ENCODE measurements around the gene NCKAP5.

The NCKAP5 gene

DNA sequence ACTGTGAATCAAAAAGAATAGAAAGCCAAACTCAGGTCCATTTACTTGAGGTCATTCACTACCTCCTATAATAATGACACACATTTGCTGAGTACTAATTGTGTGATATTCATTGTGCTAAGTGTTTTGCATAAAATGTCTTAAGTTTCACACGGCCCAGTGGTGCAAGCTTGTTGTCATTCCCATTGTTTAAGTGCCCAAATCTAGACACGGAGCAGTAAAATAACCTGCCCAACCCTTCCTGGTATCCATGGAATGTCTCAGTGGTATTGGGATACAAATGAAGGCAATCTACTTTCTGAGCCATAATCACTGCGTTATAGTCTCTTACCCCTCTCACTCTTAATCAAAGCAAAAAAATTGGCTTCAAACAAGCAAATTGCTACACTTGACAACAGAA lies 233.3 kb downstream of the NCKAP5 start:
- H3K4me3 ChIP-seq (ENCODE audit: low read depth in 1 of 2, low read length in 2 of 2), result no peak overlapping the region
- no peak overlapping the region for H3K9ac ChIP-seq (ENCODE audit: low read depth in 1 of 2, low read length in 2 of 2)
- no peaks in the 10 kb centered on the region for H3K4me1 ChIP-seq (ENCODE audit: control insufficient read depth in 1 of 2, insufficient read depth in 2 of 2, low read length in 2 of 2)
- H3K9me3 ChIP-seq (ENCODE audit: control insufficient read depth in 1 of 2, low read length in 2 of 2), result no peaks in the 10 kb centered on the region
- no peak overlapping the region for H3K27ac ChIP-seq (ENCODE audit: low read depth, low read length)
- no peaks in the 10 kb centered on the region for H3K36me3 ChIP-seq (ENCODE audit: control insufficient read depth in 1 of 2, insufficient read depth in 2 of 2, low read length in 2 of 2)
- H3K27me3 ChIP-seq (ENCODE audit: control insufficient read depth in 1 of 2, insufficient read depth in 2 of 2, low read length in 2 of 2), result no peaks in the 10 kb centered on the region

DNA sequence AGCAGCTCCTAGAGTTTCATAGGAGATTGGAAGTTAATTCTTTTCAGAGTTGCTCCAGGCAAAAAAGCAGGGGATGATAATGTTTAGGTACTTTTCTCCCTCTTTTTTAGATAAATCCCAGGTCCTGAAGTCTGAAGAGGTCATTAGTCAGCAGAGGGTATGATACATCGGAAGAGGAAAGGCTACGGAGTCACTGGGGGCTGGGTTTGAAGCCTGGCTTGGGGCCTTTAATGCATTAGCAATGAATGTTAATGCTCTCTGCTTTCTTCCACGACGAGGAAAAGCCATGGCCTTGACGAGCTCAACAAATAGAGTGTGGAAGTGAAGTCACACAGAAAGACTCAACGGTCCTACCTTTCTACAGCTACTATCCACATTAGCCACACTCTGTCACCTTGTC lies 235.1 kb downstream of the NCKAP5 start:
- no peaks in the 10 kb centered on the region for H3K4me1 ChIP-seq (ENCODE audit: control insufficient read depth in 1 of 2, insufficient read depth in 2 of 2, low read length in 2 of 2)

DNA sequence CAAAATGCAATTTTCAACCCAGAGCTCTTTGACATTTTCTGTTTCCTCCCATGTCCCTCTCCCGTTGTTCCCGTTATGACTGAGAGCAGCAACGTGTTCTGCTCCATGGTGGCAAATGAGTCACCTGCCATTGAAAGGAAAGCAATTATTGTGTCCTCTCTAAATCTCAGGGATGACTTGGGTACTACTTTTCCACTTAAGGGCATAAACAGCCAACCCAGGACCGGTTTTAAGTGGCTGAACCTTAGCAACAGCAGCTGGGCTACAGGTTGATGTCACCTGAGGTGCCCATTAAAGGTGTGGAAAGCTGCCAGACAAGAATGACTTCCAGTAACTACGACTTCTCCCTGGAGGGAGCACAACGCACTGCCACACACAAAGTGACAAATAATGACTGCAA lies 236.8 kb downstream of the NCKAP5 start:
- no peaks in the 10 kb centered on the region for H3K27me3 ChIP-seq (ENCODE audit: control insufficient read depth in 1 of 2, insufficient read depth in 2 of 2, low read length in 2 of 2)
- no peaks in the 10 kb centered on the region for H3K4me1 ChIP-seq (ENCODE audit: control insufficient read depth in 1 of 2, insufficient read depth in 2 of 2, low read length in 2 of 2)
- no peak overlapping the region for H3K27ac ChIP-seq (ENCODE audit: low read depth, low read length)
- H3K9me3 ChIP-seq (ENCODE audit: control insufficient read depth in 1 of 2, low read length in 2 of 2), result no peaks in the 10 kb centered on the region
- H3K4me3 ChIP-seq (ENCODE audit: low read depth in 1 of 2, low read length in 2 of 2), result no peak overlapping the region
- no peak overlapping the region for H3K9ac ChIP-seq (ENCODE audit: low read depth in 1 of 2, low read length in 2 of 2)
- H3K36me3 ChIP-seq (ENCODE audit: control insufficient read depth in 1 of 2, insufficient read depth in 2 of 2, low read length in 2 of 2), result no peaks in the 10 kb centered on the region

More for the DNA sequence above, 235.1 kb downstream of the NCKAP5 start:
- Histone ChIP-seq H3K27ac (ENCODE audit: low read depth, low read length) (no peak overlapping the region), H3K9ac (ENCODE audit: low read depth in 1 of 2, low read length in 2 of 2) (no peak overlapping the region), H3K36me3 (ENCODE audit: control insufficient read depth in 1 of 2, insufficient read depth in 2 of 2, low read length in 2 of 2) (no peaks in the 10 kb centered on the region), H3K9me3 (ENCODE audit: control insufficient read depth in 1 of 2, low read length in 2 of 2) (no peaks in the 10 kb centered on the region), H3K27me3 (ENCODE audit: control insufficient read depth in 1 of 2, insufficient read depth in 2 of 2, low read length in 2 of 2) (no peaks in the 10 kb centered on the region), H3K4me3 (ENCODE audit: low read depth in 1 of 2, low read length in 2 of 2) (no peak overlapping the region)

GRCh38 chr2:133326652-133327397 lies 241.4 kb downstream of the NCKAP5 start:
- Histone ChIP-seq H3K9me3 (ENCODE audit: control insufficient read depth in 1 of 2, low read length in 2 of 2) (no peaks in the 10 kb centered on the region), H3K9ac (ENCODE audit: low read depth in 1 of 2, low read length in 2 of 2) (no peak overlapping the region), H3K27me3 (ENCODE audit: control insufficient read depth in 1 of 2, insufficient read depth in 2 of 2, low read length in 2 of 2) (no peaks in the 10 kb centered on the region), H3K4me1 (ENCODE audit: control insufficient read depth in 1 of 2, insufficient read depth in 2 of 2, low read length in 2 of 2) (no peaks in the 10 kb centered on the region), H3K36me3 (ENCODE audit: control insufficient read depth in 1 of 2, insufficient read depth in 2 of 2, low read length in 2 of 2) (no peaks in the 10 kb centered on the region), H3K4me3 (ENCODE audit: low read depth in 1 of 2, low read length in 2 of 2) (no peak overlapping the region), H3K27ac (ENCODE audit: low read depth, low read length) (no peak overlapping the region)

GRCh38 chr2:133324150-133324561 lies 244.1 kb downstream of the NCKAP5 start:
- Histone ChIP-seq H3K9ac (ENCODE audit: low read depth in 1 of 2, low read length in 2 of 2) (no peak overlapping the region), H3K9me3 (ENCODE audit: control insufficient read depth in 1 of 2, low read length in 2 of 2) (no peaks in the 10 kb centered on the region), H3K4me1 (ENCODE audit: control insufficient read depth in 1 of 2, insufficient read depth in 2 of 2, low read length in 2 of 2) (no peaks in the 10 kb centered on the region), H3K36me3 (ENCODE audit: control insufficient read depth in 1 of 2, insufficient read depth in 2 of 2, low read length in 2 of 2) (no peaks in the 10 kb centered on the region), H3K27ac (ENCODE audit: low read depth, low read length) (no peak overlapping the region), H3K27me3 (ENCODE audit: control insufficient read depth in 1 of 2, insufficient read depth in 2 of 2, low read length in 2 of 2) (no peaks in the 10 kb centered on the region), H3K4me3 (ENCODE audit: low read depth in 1 of 2, low read length in 2 of 2) (no peak overlapping the region)

- Histone ChIP-seq H3K9me3 (ENCODE audit: control insufficient read depth in 1 of 2, low read length in 2 of 2) (no peaks in the 10 kb centered on the region), H3K9ac (ENCODE audit: low read depth in 1 of 2, low read length in 2 of 2) (no peak overlapping the region), H3K4me1 (ENCODE audit: control insufficient read depth in 1 of 2, insufficient read depth in 2 of 2, low read length in 2 of 2) (no peaks in the 10 kb centered on the region), H3K27me3 (ENCODE audit: control insufficient read depth in 1 of 2, insufficient read depth in 2 of 2, low read length in 2 of 2) (no peaks in the 10 kb centered on the region), H3K36me3 (ENCODE audit: control insufficient read depth in 1 of 2, insufficient read depth in 2 of 2, low read length in 2 of 2) (no peaks in the 10 kb centered on the region), H3K27ac (ENCODE audit: low read depth, low read length) (no peak overlapping the region), H3K4me3 (ENCODE audit: low read depth in 1 of 2, low read length in 2 of 2) (no peak overlapping the region)
Observed at GRCh38 chr2:133322909-133323308, 245.4 kb downstream of the NCKAP5 start.

DNA sequence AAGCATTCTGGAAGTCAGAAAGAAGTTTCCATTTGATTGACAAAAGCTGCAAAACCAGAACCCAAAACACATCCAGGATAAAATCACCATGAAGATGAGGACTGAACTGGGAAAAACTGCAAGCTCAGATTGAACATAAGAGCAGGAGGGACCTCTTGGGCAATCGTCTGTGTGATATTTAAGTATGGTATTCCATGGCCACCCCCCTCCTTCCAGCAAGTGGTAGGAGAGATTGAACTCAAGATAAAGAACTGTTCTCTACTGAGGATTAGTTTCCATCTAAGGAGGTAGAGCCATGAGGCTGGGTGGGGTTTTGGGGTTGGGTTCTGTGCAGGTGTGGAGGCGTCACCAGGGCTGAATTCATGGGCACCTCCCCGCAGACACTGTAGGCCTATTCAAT lies 251.1 kb downstream of the NCKAP5 start:
- no peak overlapping the region for H3K27ac ChIP-seq (ENCODE audit: low read depth, low read length)
- H3K4me1 ChIP-seq (ENCODE audit: control insufficient read depth in 1 of 2, insufficient read depth in 2 of 2, low read length in 2 of 2), result no peaks in the 10 kb centered on the region
- H3K9me3 ChIP-seq (ENCODE audit: control insufficient read depth in 1 of 2, low read length in 2 of 2), result no peaks in the 10 kb centered on the region
- H3K4me3 ChIP-seq (ENCODE audit: low read depth in 1 of 2, low read length in 2 of 2), result no peak overlapping the region
- no peak overlapping the region for H3K9ac ChIP-seq (ENCODE audit: low read depth in 1 of 2, low read length in 2 of 2)
- no peaks in the 10 kb centered on the region for H3K36me3 ChIP-seq (ENCODE audit: control insufficient read depth in 1 of 2, insufficient read depth in 2 of 2, low read length in 2 of 2)
- H3K27me3 ChIP-seq (ENCODE audit: control insufficient read depth in 1 of 2, insufficient read depth in 2 of 2, low read length in 2 of 2), result no peaks in the 10 kb centered on the region

- Histone ChIP-seq H3K9me3 (ENCODE audit: control insufficient read depth in 1 of 2, low read length in 2 of 2) (no peaks in the 10 kb centered on the region), H3K27ac (ENCODE audit: low read depth, low read length) (no peak overlapping the region), H3K4me1 (ENCODE audit: control insufficient read depth in 1 of 2, insufficient read depth in 2 of 2, low read length in 2 of 2) (no peaks in the 10 kb centered on the region), H3K27me3 (ENCODE audit: control insufficient read depth in 1 of 2, insufficient read depth in 2 of 2, low read length in 2 of 2) (no peaks in the 10 kb centered on the region), H3K36me3 (ENCODE audit: control insufficient read depth in 1 of 2, insufficient read depth in 2 of 2, low read length in 2 of 2) (no peaks in the 10 kb centered on the region), H3K9ac (ENCODE audit: low read depth in 1 of 2, low read length in 2 of 2) (no peak overlapping the region), H3K4me3 (ENCODE audit: low read depth in 1 of 2, low read length in 2 of 2) (no peak overlapping the region)
Observed at GRCh38 chr2:133316557-133316956, 251.7 kb downstream of the NCKAP5 start.

GRCh38 chr2:133315280-133315679 lies 253.0 kb downstream of the NCKAP5 start:
- Histone ChIP-seq H3K27me3 (ENCODE audit: control insufficient read depth in 1 of 2, insufficient read depth in 2 of 2, low read length in 2 of 2) (no peaks in the 10 kb centered on the region), H3K27ac (ENCODE audit: low read depth, low read length) (no peak overlapping the region), H3K36me3 (ENCODE audit: control insufficient read depth in 1 of 2, insufficient read depth in 2 of 2, low read length in 2 of 2) (no peaks in the 10 kb centered on the region), H3K4me1 (ENCODE audit: control insufficient read depth in 1 of 2, insufficient read depth in 2 of 2, low read length in 2 of 2) (no peaks in the 10 kb centered on the region), H3K9me3 (ENCODE audit: control insufficient read depth in 1 of 2, low read length in 2 of 2) (no peaks in the 10 kb centered on the region), H3K9ac (ENCODE audit: low read depth in 1 of 2, low read length in 2 of 2) (no peak overlapping the region), H3K4me3 (ENCODE audit: low read depth in 1 of 2, low read length in 2 of 2) (no peak overlapping the region)

DNA sequence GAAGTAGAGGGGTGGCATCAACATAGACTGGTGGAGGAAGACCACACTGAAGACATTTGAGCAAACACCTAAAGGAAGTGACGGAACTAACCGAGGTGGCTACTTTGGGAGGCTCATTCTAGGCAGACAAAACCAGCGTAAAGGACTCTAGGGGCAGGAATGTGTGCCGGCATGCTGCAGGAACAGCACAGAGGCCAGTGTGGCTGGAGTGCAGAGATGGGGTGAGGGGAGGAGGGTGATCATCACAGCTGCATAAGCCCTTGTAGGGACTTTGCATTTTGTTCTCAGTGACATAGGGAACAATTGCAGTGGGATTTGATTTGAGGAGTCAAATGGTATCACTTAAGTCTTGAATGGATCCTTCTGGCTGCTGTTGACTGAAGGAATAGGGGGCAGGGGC lies 253.5 kb downstream of the NCKAP5 start:
- no peak overlapping the region for H3K9ac ChIP-seq (ENCODE audit: low read depth in 1 of 2, low read length in 2 of 2)
- no peak overlapping the region for H3K27ac ChIP-seq (ENCODE audit: low read depth, low read length)
- H3K9me3 ChIP-seq (ENCODE audit: control insufficient read depth in 1 of 2, low read length in 2 of 2), result no peaks in the 10 kb centered on the region
- no peak overlapping the region for H3K4me3 ChIP-seq (ENCODE audit: low read depth in 1 of 2, low read length in 2 of 2)
- H3K27me3 ChIP-seq (ENCODE audit: control insufficient read depth in 1 of 2, insufficient read depth in 2 of 2, low read length in 2 of 2), result no peaks in the 10 kb centered on the region
- H3K36me3 ChIP-seq (ENCODE audit: control insufficient read depth in 1 of 2, insufficient read depth in 2 of 2, low read length in 2 of 2), result no peaks in the 10 kb centered on the region
- no peaks in the 10 kb centered on the region for H3K4me1 ChIP-seq (ENCODE audit: control insufficient read depth in 1 of 2, insufficient read depth in 2 of 2, low read length in 2 of 2)
